COLO668 (cell line): ENCODE data around the gene SIRPD.
"Not testable (repeated sequence)": the region's sequence is repeated elsewhere in the genome, so short reads cannot be mapped to it uniquely, and the experiment has no call there.

Source experiments
- DNase-seq: peaks from one replicate; lab custom pipeline; 2025; ENCODE audit not compliant: unreplicated experiment; lab: John Stamatoyannopoulos, UW

SIRPD gene

GRCh38 chr20:1497371-1497770, 60.1 kb downstream of the SIRPD start:
- DNase-seq, result not testable (repeated sequence)

DNA sequence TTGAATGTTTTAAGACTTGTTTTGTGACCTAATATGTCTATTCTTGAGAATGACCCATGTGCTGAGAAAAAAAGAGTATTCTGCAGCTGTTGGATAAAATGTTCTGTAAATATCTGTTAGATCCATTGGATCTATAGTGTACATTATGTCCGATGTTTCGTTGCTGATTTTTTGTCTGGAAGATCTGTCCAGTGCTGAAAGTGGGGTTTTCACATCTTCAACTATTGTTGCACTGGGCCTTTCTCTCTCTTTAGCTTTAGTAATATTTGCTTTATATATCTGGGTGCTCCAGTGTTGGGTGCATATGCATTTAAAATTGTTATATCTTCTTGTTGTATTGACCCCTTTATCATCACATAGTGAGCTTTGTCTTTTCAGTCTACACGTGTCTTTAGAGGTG, 60.6 kb downstream of the SIRPD start:
- DNase-seq, result no peak

- DNase-seq, result no peak
Measured at GRCh38 chr20:1494436-1494835, 63.1 kb downstream of the SIRPD start.

DNA sequence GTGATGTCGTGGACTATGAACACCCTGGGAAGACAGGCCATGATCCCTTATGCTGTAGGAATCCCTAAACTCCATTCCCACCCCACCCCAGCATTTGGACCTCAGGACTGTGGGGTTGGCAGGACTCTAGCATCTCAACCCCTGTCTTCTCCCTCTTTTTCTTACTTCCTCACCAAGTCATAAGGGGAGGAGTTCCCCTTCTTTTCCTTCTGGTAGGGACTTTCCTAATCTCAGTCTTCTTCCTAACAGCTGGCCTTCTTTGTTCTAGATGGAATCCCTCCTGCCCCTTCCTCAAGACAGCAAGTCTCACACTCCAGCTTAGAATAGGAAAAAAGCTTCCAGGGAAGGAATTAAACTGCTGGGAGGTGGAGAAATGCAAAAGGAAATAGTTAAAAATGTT, 64.0 kb downstream of the SIRPD start:
- DNase-seq, result no peak

DNA sequence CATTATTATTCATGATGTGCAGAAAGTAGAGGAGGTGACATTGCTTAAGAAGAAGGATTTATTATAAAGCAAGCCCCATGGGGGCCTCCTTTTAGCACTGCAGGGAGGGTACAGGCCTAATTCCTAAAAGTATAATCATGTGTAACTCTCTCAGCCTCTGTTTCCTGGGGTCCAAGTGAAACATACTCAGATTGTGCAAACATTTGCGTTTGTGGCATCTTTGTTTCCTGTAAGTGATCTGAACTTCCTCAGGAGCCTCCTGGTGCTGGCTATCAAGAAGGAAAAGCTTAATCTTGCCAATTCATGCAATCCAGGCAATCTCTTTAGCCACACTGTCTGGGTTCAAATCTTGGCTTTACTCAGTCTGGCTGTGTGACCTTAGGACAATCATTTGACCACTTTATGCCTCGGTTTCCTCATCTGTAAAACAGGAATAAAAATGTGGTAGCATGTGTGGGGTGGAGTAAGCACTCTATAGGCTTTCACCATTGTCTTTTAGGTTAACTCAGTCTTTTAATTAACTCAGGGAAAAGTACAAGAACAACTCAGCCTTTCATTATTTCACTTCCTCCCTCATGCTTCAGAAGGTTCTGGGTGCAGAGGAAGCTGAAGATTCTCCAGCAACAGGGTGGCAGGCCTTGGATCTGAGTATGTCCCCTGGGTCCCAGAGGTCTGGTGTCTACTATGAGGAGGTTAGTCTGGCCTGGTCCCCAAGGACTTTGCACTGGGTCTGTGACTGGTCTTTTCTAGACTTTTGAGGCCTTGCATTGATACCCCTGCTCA, 65.5 kb downstream of the SIRPD start:
- DNase-seq, result no peak

- no peak for DNase-seq
Measured at GRCh38 chr20:1491281-1491840, 66.1 kb downstream of the SIRPD start, which contains the start of gene SIRPB2. Gene SIRPB2 (minus strand): TSS chr20:1491420. CDS start chr20:1491359, 61 bp downstream.

DNA sequence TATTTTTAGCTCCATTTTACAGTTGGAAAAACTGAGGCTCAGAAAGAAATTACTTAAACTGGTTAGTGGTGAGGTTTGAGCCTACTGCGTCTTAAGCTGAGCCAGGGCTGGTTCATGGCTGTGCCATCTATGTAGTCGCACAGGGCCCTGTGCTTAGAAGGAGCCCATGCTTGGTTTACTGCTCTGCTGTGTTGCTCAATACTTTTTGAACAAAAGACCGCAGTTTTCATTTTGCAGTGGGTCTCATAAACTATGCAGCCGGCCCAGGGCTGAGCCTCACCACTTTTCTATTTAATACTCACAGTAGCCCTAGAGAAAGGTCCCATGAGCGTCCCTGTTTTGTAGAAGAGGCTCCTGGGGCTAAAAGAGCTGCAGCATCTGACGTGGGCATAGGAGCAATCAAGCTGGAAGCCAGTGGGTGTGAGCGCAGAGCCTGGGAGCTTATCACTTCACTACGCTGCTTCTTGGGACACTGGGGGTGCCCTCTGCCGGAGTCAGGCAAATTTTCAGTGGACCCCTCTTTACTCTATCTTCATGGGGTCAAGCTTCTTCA, 66.8 kb downstream of the SIRPD start:
- no peak for DNase-seq

DNA sequence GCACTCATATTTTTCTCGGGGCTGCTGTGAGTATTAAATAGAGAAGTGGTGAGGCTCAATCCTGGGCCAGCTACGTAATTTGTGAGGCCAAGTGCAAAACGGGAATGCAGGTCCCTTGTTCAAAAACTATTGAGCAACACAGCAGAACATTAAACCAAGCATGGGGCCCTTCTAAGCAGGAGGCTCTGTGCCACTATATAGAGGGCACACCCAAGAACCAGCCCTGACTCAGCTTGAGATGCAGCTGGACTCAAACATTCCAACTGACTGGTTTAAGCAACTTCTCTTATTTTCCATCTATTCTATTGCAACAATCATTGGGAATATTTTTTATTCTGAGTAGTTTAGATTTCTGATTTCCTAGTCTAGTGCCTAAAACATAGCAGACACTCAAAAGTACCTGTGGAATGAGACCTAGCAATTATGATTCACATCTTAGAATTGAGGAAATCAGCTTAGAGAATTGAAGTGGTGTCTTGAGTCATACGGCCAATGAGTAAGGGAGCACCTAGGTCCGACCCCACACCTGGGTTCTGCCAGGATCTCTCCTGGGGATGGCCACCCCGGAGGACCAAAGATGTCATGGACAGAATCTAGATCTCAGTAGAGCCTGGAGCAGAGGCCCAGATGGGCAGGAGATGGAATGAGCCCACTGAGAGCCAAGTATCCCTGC, 67.6 kb downstream of the SIRPD start:
- no peak for DNase-seq

DNA sequence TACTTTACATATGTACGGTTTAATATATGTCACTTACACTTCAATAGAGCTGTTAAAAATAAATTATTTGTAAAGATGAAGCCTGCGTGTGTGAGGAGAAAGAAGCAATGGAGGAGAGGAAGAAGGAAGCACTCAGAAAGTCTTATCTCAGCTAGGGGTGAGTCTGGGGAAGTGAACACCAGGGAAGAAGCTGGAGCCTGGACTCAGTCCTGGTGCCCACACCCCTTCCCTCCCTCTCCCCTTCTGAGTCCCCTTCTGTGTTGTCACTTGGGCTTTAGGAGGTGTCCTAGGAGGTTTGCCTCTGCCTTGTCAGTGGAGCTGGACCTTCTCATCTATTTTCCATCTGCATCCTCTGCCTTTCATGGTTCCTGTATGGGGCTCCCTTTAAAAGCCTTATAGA, 68.2 kb downstream of the SIRPD start:
- no peak for DNase-seq

DNA sequence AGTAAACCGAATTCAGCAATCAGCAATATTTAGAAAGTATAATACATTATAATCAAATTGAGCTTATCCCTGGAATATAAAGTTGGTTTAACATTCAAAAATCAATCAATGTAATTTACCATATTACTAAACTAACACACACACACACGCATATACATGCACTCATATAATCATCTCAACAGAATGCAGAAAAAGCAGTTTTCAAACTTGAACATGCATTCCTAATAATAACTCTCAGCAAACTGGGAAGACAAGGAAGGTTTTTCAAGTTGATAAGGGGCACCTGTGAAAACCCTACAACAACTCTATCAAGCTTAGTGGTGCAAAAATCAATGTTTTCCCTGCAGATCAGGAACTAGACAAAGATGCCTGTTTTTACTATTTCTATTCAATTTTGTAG, 70.9 kb downstream of the SIRPD start:
- DNase-seq, result no peak

DNA sequence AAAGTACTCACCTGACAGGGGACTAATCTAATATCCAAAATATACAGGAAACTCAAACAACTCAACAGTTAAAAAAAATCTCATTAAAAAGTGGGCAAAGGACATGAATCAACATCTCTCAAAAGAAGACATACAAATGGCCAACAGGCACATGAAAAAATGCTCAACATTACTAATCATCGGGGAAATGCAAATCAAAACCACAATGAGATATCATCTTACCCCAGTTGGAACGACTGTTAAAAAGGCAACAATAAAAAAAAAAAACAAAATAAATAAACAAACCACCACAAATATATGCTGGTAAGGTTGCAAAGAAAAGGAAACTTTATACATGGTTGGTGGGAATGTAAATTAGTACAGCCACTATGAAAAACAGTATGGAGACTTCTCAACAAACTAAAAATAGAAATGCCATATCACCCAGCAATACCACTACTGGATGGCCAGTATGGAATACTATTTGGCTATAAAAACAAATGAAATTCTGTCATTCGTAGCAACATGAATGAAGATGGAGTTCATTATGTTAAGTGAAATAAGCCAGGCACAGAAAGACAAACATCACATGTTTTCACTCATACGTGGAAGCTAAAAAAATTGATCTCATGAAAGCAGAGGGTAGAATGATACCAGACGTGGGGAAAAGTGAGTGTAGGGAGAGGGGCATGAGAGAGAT, 72.9 kb downstream of the SIRPD start:
- DNase-seq, result no peak
